DND-41 (cell line): ENCODE measurements around the gene DUSP11.

ENCODE experiments used
- EZH2 ChIP-seq: IDR thresholded peaks from 3 replicates; pipeline ENCODE4 v1.6.1; 2012; ENCODE audit warnings: borderline replicate concordance, low read depth, mild to moderate bottlenecking, moderate library complexity, low read length, inconsistent platforms; ENCODE audit not compliant: severe bottlenecking
- TF ChIP-seq, protein P1 (sequence below): IDR thresholded peaks from 2 replicates; pipeline ENCODE4 v1.5.1; 2012; ENCODE audit warnings: borderline replicate concordance, low read length, moderate library complexity, mild to moderate bottlenecking; ENCODE audit not compliant: poor library complexity, severe bottlenecking; ENCODE audit errors: extremely low read depth

DNA sequence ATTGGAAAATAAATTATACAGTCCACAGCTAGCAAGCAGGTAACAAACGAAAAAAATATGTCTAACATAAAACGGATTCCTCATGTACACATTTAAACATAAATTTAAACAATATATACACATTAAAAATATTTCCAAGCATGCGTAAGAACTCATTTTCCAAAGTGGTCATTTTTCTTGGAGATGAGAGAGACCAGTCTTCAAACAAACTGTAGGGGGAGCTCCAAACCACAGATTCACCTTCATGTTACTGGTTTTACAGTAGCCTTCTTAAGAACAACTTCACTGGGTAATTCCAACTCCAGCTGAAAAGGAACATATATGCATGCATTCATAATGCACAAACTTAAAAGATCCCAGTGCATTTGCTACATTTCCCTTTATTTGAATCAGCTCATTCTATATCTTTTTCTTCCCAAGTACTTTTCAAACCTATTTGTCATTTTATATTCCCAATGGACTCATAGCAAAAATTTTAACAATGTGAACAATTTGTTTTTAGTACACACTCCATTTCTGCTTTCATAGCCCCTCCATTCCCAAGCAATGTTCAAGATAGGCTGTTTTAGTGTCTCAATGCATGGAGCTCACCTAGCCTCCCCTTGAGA, 44.1 kb upstream of the DUSP11 start:
- TF ChIP-seq, protein P1, sequence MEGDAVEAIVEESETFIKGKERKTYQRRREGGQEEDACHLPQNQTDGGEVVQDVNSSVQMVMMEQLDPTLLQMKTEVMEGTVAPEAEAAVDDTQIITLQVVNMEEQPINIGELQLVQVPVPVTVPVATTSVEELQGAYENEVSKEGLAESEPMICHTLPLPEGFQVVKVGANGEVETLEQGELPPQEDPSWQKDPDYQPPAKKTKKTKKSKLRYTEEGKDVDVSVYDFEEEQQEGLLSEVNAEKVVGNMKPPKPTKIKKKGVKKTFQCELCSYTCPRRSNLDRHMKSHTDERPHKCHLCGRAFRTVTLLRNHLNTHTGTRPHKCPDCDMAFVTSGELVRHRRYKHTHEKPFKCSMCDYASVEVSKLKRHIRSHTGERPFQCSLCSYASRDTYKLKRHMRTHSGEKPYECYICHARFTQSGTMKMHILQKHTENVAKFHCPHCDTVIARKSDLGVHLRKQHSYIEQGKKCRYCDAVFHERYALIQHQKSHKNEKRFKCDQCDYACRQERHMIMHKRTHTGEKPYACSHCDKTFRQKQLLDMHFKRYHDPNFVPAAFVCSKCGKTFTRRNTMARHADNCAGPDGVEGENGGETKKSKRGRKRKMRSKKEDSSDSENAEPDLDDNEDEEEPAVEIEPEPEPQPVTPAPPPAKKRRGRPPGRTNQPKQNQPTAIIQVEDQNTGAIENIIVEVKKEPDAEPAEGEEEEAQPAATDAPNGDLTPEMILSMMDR, result peak; percentile 90
- TF ChIP-seq EZH2, result no peak
